ENCODE measurements around the gene SLMAP.

GRCh38 chr3:57923101-57923500 is 167.0 kb downstream of the SLMAP start:
- TF ChIP-seq, protein P1, sequence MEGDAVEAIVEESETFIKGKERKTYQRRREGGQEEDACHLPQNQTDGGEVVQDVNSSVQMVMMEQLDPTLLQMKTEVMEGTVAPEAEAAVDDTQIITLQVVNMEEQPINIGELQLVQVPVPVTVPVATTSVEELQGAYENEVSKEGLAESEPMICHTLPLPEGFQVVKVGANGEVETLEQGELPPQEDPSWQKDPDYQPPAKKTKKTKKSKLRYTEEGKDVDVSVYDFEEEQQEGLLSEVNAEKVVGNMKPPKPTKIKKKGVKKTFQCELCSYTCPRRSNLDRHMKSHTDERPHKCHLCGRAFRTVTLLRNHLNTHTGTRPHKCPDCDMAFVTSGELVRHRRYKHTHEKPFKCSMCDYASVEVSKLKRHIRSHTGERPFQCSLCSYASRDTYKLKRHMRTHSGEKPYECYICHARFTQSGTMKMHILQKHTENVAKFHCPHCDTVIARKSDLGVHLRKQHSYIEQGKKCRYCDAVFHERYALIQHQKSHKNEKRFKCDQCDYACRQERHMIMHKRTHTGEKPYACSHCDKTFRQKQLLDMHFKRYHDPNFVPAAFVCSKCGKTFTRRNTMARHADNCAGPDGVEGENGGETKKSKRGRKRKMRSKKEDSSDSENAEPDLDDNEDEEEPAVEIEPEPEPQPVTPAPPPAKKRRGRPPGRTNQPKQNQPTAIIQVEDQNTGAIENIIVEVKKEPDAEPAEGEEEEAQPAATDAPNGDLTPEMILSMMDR (optimal IDR thresholded peaks at IDR 0.05 in 1 of 3, IDR thresholded peaks at IDR 0.05 in 1 of 3, conservative IDR thresholded peaks at IDR 0.05 in 1 of 3; ENCODE audit: extremely low read depth in 1 of 3, insufficient read depth in 2 of 3, low read length in 3 of 3), result no peak
- no peak for TF ChIP-seq EZH2 (IDR thresholded peaks at IDR 0.05; ENCODE audit: low read length)
